Spleen (tissue), 11 donors: ENCODE measurements around the gene SZRD1. TPM values are rescaled to one million over a fixed set of nuclear protein-coding genes. Genes with fewer than 3 reads are reported as not detected.

Experiments
- DNase-seq: peaks from one replicate; pipeline ENCODE4 v3.0.0-alpha.2; 2020
- H3K27ac ChIP-seq, 8 donors: fragments of 200-600 bp; sonication (generic) in 7 of 8; 1 replicate in 4 of 8; 2 replicates in 4 of 8; pipeline versions ENCODE4 v1.5.0 to v1.8.0; 2016 to 2021; ENCODE audit warnings: inconsistent platforms in 4 of 8, mild to moderate bottlenecking in 4 of 8, moderate library complexity in 1 of 8
- H3K27me3 ChIP-seq, 7 donors: fragments of 200-600 bp; sonication (generic) in 6 of 7; replicated peaks in 1 of 7; 1 replicate in 4 of 7; 2 replicates in 3 of 7; pipeline versions ENCODE4 v1.5.0 to v1.8.0; 2016 to 2021; ENCODE audit warnings: inconsistent platforms in 3 of 7, mild to moderate bottlenecking in 1 of 7
- H3K36me3 ChIP-seq, 6 donors: fragments of 200-600 bp; sonication (generic) in 5 of 6; 1 replicate in 4 of 6; 2 replicates in 2 of 6; pipeline versions ENCODE4 v1.5.0 to v1.8.0; 2016 to 2021; ENCODE audit warnings: inconsistent platforms in 2 of 6
- H3K4me1 ChIP-seq, 6 donors: fragments of 200-600 bp; sonication (generic) in 5 of 6; 1 replicate in 3 of 6; 2 replicates in 3 of 6; pipeline versions ENCODE4 v1.5.0 to v1.8.0; 2016 to 2021; ENCODE audit warnings: inconsistent platforms in 3 of 6
- H3K4me3 ChIP-seq, 8 donors: fragments of 200-600 bp; sonication (generic) in 7 of 8; 1 replicate in 4 of 8; 2 replicates in 4 of 8; pipeline versions ENCODE4 v1.5.0 to v1.8.0; 2016 to 2021; ENCODE audit warnings: inconsistent platforms in 4 of 8, mild to moderate bottlenecking in 4 of 8, moderate library complexity in 2 of 8
- H3K9me3 ChIP-seq, 8 donors: fragments of 200-600 bp; sonication (generic) in 7 of 8; 1 replicate in 4 of 8; 2 replicates in 4 of 8; pipeline versions ENCODE4 v1.5.0 to v1.8.0; 2016 to 2021; ENCODE audit warnings: inconsistent platforms in 4 of 8
- POLR2A ChIP-seq, 3 donors: fragments of 450-650 bp; IDR thresholded peaks; one replicate each; pipeline ENCODE4 v1.5.1; 2017; ENCODE audit warnings: antibody characterized with exemption in 3 of 3, mild to moderate bottlenecking in 1 of 3
- POLR2AphosphoS5 ChIP-seq, 3 donors: sonication (generic); formaldehyde crosslinking; IDR thresholded peaks; one replicate each; pipeline ENCODE4 v1.5.1; 2017; ENCODE audit warnings: antibody characterized with exemption in 3 of 3
- WGBS, 5 donors: extraction: QIAGEN DNeasy Blood & Tissue Kit in 3 of 5; methylation state at CpG; one replicate each; pipeline versions ENCODE4 v1.1.5 to v1.1.7; 2013 to 2018; 5-methylcytosine and 5-hydroxymethylcytosine counted together
- intact Hi-C: fragments of 100-400 bp; cut with DNase I; formaldehyde crosslinking; loops from one replicate; pipeline ENCODE4 v1.15.0; 2023; ENCODE audit warnings: low total_unique reads
- polyA plus RNA-seq, 3 donors: library from polyadenylated mRNA; stranded (reverse); fragments of 200-250 nt; gene quantifications; one replicate each; pipeline ENCODE4 v1.2.1, GENCODE V29; 2013
- total RNA-seq, 7 donors: library from RNA; depleted of rRNA in 3 of 7; stranded (reverse); fragments of >200 nt in 3 of 7; fragmentation: NEBNext Ultra II Directional in 4 of 7; extraction: Animal tissue kit (Norgen Biotek cat#: 25700) in 4 of 7; gene quantifications; one replicate each; pipeline versions ENCODE4 v1.1.0 to v1.2.1, GENCODE V29; 2016 to 2021
- TF ChIP-seq, protein P1 (sequence below), 11 experiments: fragments of 200-600 bp in 7 of 11; fragments of 450-650 bp in 4 of 11; sonication (generic) in 4 of 11; IDR thresholded peaks in 8 of 11; conservative IDR thresholded peaks in 3 of 11; 1 replicate in 7 of 11; 2 replicates in 4 of 11; pipeline versions ENCODE4 v1.4.0 to v1.8.0; 2016 to 2021; ENCODE audit warnings: antibody characterized with exemption in 11 of 11, inconsistent platforms in 4 of 11, mild to moderate bottlenecking in 1 of 11
- donor health status: healthy with polysubstance abuse.
- donor health status: DM: no; HTN: no; CAD: no; lungs with moderate emphysema.
- donor health status: DM: no; HTN: no; CAD: no.
- donor health status: Bipolar disorder and iron deficiency.
- donor health status: healthy.
- donor health status: DM: no; HTN: no; CAD: no.
- donor health status: DM: yes; HTN: yes; CAD: no.

SZRD1 gene
- total and polyA plus RNA-seq, 10 donors, result 37.8 to 129 (median 84.6) TPM

DNA sequence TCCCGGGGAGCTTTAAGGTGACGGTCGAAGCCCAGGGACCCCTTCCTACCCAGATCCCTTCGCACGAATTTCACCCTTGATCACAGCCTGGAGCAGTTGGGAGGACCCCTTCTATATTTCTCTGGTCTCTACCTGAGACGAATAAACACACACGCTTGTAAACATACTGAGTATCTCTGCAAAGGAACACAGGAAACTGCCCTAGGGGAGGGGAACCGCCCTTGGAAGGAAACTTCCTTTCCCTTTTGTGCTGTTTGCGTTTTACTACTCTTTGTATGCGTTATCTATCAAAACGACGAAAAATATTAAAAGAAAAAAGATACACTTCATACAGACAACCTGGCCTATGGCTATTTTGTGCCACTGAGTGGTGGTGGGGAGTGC lies 74.2 kb downstream of the SZRD1 start:
- Histone ChIP-seq H3K27ac (peak overlapping the region; percentile 84 to 96 (median 94)), H3K36me3 (peaks cover 0 to 45% (median 31%) of the 10 kb centered on the region in 6 donors), H3K27me3 (no peaks in the 10 kb centered on the region), H3K9me3 (no peaks in the 10 kb centered on the region), H3K4me1 (peaks cover 25 to 72% (median 49%) of the 10 kb centered on the region in 6 donors), H3K4me3 (peak overlapping the region; percentile 68 to 99 (median 97))
- intact Hi-C loops, result no loop called here
- WGBS, 5 donors, result 0 to 2% (median 1%) methylated on average over 12 of the region's 12 CpGs
- DNase-seq, result no peak
- TF ChIP-seq, protein P1, sequence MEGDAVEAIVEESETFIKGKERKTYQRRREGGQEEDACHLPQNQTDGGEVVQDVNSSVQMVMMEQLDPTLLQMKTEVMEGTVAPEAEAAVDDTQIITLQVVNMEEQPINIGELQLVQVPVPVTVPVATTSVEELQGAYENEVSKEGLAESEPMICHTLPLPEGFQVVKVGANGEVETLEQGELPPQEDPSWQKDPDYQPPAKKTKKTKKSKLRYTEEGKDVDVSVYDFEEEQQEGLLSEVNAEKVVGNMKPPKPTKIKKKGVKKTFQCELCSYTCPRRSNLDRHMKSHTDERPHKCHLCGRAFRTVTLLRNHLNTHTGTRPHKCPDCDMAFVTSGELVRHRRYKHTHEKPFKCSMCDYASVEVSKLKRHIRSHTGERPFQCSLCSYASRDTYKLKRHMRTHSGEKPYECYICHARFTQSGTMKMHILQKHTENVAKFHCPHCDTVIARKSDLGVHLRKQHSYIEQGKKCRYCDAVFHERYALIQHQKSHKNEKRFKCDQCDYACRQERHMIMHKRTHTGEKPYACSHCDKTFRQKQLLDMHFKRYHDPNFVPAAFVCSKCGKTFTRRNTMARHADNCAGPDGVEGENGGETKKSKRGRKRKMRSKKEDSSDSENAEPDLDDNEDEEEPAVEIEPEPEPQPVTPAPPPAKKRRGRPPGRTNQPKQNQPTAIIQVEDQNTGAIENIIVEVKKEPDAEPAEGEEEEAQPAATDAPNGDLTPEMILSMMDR (IDR thresholded peaks at IDR 0.05 in 8 of 11, conservative IDR thresholded peaks at IDR 0.05 in 3 of 11), result no peak
- TF ChIP-seq POLR2AphosphoS5 (IDR thresholded peaks at IDR 0.05) (no peak), POLR2A (IDR thresholded peaks at IDR 0.05) (no peak)

DNA sequence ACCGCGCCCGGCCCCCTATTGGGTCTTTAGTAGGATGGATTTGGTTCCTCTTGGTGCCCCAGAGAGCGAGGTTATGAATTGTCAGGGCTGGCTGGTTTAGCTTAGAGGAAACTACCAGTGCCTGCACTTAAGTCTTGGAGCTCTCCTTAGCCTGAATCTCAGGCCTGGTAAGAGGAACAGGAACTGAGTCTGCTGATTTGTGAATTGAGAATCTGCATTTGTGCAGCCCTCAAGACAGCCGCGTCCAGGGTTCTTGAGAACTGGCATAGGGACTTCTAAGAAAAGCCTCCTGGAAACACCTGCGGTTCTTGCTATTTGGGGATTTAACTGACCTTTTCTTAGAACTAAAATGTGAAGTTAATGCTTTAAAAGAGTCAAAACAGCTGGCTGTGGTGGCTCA lies 75.2 kb downstream of the SZRD1 start:
- TF ChIP-seq POLR2AphosphoS5 (IDR thresholded peaks at IDR 0.05), result peak in 1 of 3 donors; percentile 23
- TF ChIP-seq POLR2A (IDR thresholded peaks at IDR 0.05), result no peak
- peaks cover 25 to 81% (median 49%) of the 10 kb centered on the region in 6 donors for H3K4me1 ChIP-seq
- no peak for DNase-seq
- H3K27ac ChIP-seq, result peak overlapping the region; percentile 3 to 96 (median 92)
- intact Hi-C loops, result no loop called here
- H3K4me3 ChIP-seq, result peak overlapping the region in 5 of 8 donors; percentile 81 to 99 (median 96)
- H3K36me3 ChIP-seq, result peaks cover 0 to 55% (median 39%) of the 10 kb centered on the region in 6 donors
- 72 to 81% (median 73%) methylated on average over 7 of the region's 7 CpGs for WGBS, 5 donors
- H3K27me3 ChIP-seq, result no peaks in the 10 kb centered on the region
- H3K9me3 ChIP-seq, result no peaks in the 10 kb centered on the region

DNA sequence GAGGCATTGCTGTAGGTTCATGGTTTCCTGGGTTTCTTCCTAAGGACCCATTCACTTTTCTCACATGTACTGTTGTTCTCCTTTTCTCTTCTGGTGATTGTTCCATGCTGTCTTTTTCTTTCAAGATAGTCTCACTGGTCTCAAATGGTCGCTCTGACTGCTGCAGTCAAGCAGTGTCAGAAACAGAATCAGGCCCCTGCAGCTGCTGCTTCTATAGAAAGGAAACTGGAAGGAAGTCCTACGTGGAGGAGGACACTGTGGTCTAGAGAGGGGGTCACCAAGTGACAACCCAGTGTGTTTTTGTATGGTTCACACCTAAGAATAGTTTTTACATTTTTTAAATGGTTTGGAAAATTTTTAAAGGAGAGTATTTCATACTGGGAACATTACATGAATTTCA lies 75.9 kb downstream of the SZRD1 start:
- intact Hi-C loops, result no loop called here
- H3K36me3 ChIP-seq, result peaks cover 0 to 61% (median 46%) of the 10 kb centered on the region in 6 donors
- TF ChIP-seq POLR2A (IDR thresholded peaks at IDR 0.05), result no peak
- H3K9me3 ChIP-seq, result no peaks in the 10 kb centered on the region
- peak overlapping the region in 7 of 8 donors; percentile 3 to 96 (median 91) for H3K27ac ChIP-seq
- H3K4me1 ChIP-seq, result peaks cover 25 to 88% (median 49%) of the 10 kb centered on the region in 6 donors
- DNase-seq, result no peak
- WGBS, 5 donors, result 32 to 43% (median 38%) methylated on average over 2 of the region's 2 CpGs
- H3K4me3 ChIP-seq, result peak overlapping the region in 2 of 8 donors; percentile 92 to 99
- no peaks in the 10 kb centered on the region for H3K27me3 ChIP-seq

DNA sequence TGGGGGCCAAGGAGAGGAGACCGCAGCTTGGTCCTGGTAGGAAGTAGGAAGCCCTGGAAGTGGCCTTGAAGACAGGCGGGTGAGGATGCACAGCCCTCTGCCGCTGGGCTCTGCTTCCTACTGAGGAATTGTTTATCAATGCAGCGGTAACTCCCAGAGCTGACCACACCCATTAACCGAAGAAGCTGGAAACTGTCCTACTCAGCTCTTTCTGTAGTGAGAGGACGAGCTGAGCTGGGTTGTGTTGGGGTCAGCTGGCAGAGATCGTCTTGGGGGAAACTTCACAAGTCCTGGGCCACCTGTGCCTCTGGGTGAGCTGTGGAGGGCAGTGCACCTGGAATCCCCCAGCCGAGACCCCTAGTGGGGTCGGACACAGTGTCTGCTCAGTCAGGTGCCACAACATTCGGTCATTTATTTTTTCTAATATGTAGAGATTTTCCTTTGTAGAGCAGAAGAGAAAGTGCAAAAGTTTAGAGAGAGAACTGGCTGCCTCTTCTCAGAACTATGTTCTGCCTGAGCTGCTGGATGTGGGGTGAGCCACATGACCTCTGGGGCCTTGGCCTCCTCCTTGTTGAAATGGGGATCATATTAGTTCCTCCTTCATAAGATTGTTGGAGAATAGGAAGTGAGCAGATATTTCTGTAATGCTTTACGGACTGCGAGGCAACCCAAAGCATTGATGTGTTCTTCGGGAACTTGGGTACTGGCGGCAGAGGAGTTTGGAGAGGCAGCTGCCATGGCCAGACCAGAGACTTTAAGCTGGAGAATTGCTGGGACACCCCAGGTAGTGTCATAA lies 77.1 kb downstream of the SZRD1 start:
- Histone ChIP-seq H3K27ac (peak overlapping the region in 7 of 8 donors; percentile 5 to 96 (median 91)), H3K9me3 (no peaks in the 10 kb centered on the region), H3K36me3 (peaks cover 0 to 74% (median 58%) of the 10 kb centered on the region in 6 donors), H3K4me3 (peak overlapping the region in 2 of 8 donors; percentile 4 to 92), H3K4me1 (peaks cover 25 to 88% (median 51%) of the 10 kb centered on the region in 6 donors), H3K27me3 (no peaks in the 10 kb centered on the region)
- WGBS, 5 donors, result 68 to 80% (median 75%) methylated on average over 12 to 14 of the region's 14 CpGs
- DNase-seq, result peak; percentile 62
- TF ChIP-seq, protein P1 (IDR thresholded peaks at IDR 0.05 in 8 of 11, conservative IDR thresholded peaks at IDR 0.05 in 3 of 11), result no peak
- TF ChIP-seq POLR2AphosphoS5 (IDR thresholded peaks at IDR 0.05) (no peak), POLR2A (IDR thresholded peaks at IDR 0.05) (no peak)
- intact Hi-C loops, result no loop called here

DNA sequence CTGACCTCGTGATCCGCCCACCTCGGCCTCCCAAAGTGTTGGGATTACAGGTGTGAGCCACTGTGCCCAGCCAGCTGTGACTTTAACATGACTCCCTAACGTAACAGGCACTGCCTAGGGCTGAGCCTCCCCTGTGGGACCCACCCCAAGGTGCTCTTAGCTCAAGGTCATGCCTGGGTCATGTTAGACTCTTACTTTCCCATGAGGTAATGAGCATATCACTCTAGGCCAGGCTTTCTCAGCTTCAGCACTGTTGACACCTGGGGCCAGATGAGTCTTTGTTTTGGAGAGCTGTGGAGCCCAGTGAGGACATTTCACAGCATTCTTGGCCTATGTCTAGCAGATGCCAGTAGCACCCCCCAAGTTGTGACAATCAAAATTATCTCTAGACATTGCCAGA lies 78.0 kb downstream of the SZRD1 start:
- peaks cover 0 to 82% (median 67%) of the 10 kb centered on the region in 6 donors for H3K36me3 ChIP-seq
- no peak for DNase-seq
- peaks cover 25 to 89% (median 58%) of the 10 kb centered on the region in 6 donors for H3K4me1 ChIP-seq
- no peaks in the 10 kb centered on the region for H3K9me3 ChIP-seq
- WGBS, 5 donors, result 79 to 97% (median 86%) methylated on average over 4 of the region's 4 CpGs
- no peak overlapping the region for H3K4me3 ChIP-seq
- H3K27ac ChIP-seq, result peak overlapping the region in 5 of 8 donors; percentile 8 to 96 (median 95)
- TF ChIP-seq POLR2A (IDR thresholded peaks at IDR 0.05), result no peak
- TF ChIP-seq POLR2AphosphoS5 (IDR thresholded peaks at IDR 0.05), result no peak
- intact Hi-C loops, result no loop called here
- no peaks in the 10 kb centered on the region for H3K27me3 ChIP-seq
